Activated CD8-positive, alpha-beta memory T cell treated with anti-CD3 and anti-CD28 coated beads, Interleukin-2, amount 10 ng/mL, durations not matched to agents 7 days and 5 days (primary cell): ENCODE data around the gene SERPINB1. TPM values are rescaled to one million over a fixed set of nuclear protein-coding genes. Genes with fewer than 3 reads are reported as not detected.
"Not testable (repeated sequence)": the region's sequence is repeated elsewhere in the genome, so short reads cannot be mapped to it uniquely, and the experiment has no call there.

Experiments used
- ATAC-seq: fragments of 150-1000 bp; cut with Tn5 transposase; one replicate; pipeline ENCODE4 v1.10.0; 2021; ENCODE audit warnings: moderate library complexity
- CTCF ChIA-PET: fragments of 350-600 bp; sonication (Branson Sonifier 250); formaldehyde crosslinking; loops from one replicate; lab custom pipeline; 2021; ENCODE audit warnings: antibody characterized with exemption; lab: Charles Lee
- DNase-seq: peaks from one replicate; pipeline ENCODE4 v3.0.0-alpha.2; 2020
- H3K27ac Mint-ChIP-seq: one replicate; pipeline ENCODE4 v1.8.0; 2021; ENCODE audit warnings: mild to moderate bottlenecking, mixed read lengths
- H3K27me3 Mint-ChIP-seq: one replicate; pipeline ENCODE4 v1.8.0; 2021; ENCODE audit warnings: mixed read lengths
- H3K36me3 Mint-ChIP-seq: one replicate; pipeline ENCODE4 v1.8.0; 2021; ENCODE audit warnings: mild to moderate bottlenecking, mixed read lengths
- H3K4me1 Mint-ChIP-seq: one replicate; pipeline ENCODE4 v1.8.0; 2021; ENCODE audit warnings: mixed read lengths
- H3K4me3 Mint-ChIP-seq: one replicate; pipeline ENCODE4 v1.8.0; 2021; ENCODE audit warnings: mild to moderate bottlenecking, moderate library complexity, mixed read lengths
- H3K9me3 Mint-ChIP-seq: one replicate; pipeline ENCODE4 v1.8.0; 2022; ENCODE audit warnings: low read depth, mixed read lengths
- total RNA-seq, 2 experiments: library from RNA; stranded (reverse); gene quantifications; one replicate each; pipeline ENCODE4 v1.2.3, GENCODE V29; 2021

Gene SERPINB1
- total RNA-seq, 2 experiments from 2014 or later: 55.2 to 65.7 TPM

DNA sequence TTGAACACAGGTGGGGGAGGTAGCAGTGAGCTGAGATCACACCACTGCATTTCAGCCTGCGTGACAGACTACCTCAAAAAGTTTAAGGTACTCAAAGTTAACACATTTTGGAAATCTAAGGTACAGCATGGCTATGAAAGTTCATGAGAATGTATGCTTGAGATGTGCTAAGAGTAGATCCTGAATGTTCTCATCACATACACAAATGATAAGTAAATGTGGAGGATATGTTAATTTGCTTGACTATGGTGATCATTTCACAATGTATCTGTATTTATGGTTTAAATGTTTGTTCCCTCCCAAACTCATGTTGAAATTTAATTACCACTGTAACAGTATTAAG lies 20.1 kb upstream of the SERPINB1 start:
- CTCF ChIA-PET: interaction anchor here (1.1 to 1.8 kb wide), 2 partner anchors 9 to 15 kb away, joined by 3 to 9 read pairs; no protein-coding TSS in a partner anchor
- Mint-ChIP-seq H3K27me3 (no peaks in the 10 kb centered on the region), H3K4me1 (peaks cover 87% of the 10 kb centered on the region), H3K36me3 (peaks cover 23% of the 10 kb centered on the region), H3K27ac (peak overlapping the region; percentile 98), H3K9me3 (no peaks in the 10 kb centered on the region), H3K4me3 (no peak overlapping the region)
- DNase-seq: no peak
- peak; percentile 2 for ATAC-seq

DNA sequence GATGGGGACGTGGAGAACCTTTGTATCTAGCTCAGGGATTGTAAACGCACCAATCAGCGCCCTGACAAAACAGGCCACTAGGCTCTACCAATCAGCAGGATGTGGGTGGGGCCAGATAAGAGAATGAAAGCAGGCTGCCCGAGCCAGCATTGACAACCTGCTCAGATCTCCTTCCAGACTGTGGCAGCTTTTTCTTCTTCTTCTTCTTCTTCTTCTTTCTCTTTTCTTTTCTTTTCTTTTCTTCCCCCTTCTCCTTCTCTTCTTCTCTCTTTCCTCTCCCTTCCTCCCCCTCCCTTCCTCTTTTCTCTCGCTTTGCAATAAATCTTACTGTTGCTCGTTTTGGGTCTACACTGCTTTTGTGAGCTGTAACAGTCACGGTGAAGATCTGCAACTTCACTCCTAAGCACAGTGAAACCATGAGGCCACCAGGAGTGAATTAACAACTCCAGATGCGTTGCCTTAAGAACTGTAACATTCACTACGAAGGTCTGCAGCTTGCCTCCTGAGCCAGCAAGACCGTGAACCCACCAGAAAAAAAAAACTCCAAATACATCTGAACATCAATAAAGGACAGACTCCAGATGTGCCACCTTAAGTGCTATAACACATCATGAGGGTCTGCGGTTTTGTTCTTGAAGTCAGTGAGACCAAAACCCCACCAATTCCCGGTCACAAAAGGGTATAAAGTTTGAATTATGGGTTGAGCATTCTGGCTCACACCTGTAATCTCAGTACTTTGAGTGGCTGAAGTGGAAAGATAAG lies 19.6 kb upstream of the SERPINB1 start:
- H3K27ac Mint-ChIP-seq: peak overlapping the region; percentile 98
- H3K4me3 Mint-ChIP-seq: peak overlapping the region; percentile 58
- H3K9me3 Mint-ChIP-seq: no peaks in the 10 kb centered on the region
- H3K36me3 Mint-ChIP-seq: peaks cover 23% of the 10 kb centered on the region
- H3K27me3 Mint-ChIP-seq: no peaks in the 10 kb centered on the region
- ATAC-seq (peak; percentile 5), DNase-seq (peak; percentile 75)
- CTCF ChIA-PET: interaction anchor here (1.1 to 1.8 kb wide), 3 partner anchors 10 to 19 kb away, joined by 3 to 9 read pairs (median 4); partner anchors contain the start of gene SERPINB1
- peaks cover 87% of the 10 kb centered on the region for H3K4me1 Mint-ChIP-seq

DNA sequence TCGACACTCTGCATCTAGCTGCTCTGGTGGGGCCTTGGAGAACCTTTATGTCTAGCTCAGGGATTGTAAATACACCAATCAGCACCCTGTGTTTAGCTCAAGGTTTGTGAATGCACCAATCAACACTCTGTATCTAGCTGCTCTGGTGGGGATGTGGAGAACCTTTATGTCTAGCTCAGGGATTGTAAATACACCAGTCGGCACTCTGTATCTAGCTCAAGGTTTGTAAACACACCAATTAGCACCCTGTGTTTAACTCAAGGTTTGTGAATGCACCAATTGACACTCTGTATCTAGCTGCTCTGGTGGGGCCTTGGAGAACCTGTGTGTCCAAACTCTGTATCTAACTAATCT lies 19.0 kb upstream of the SERPINB1 start:
- H3K4me1 Mint-ChIP-seq: peaks cover 87% of the 10 kb centered on the region
- peak; percentile 39 for DNase-seq
- not testable (repeated sequence) for H3K4me3 Mint-ChIP-seq, ATAC-seq, H3K27me3 Mint-ChIP-seq, H3K9me3 Mint-ChIP-seq
- peak overlapping the region; percentile 98 for H3K27ac Mint-ChIP-seq
- peaks cover 23% of the 10 kb centered on the region for H3K36me3 Mint-ChIP-seq
- CTCF ChIA-PET: interaction anchor here (1.1 to 1.8 kb wide), 2 partner anchors 14 to 19 kb away, joined by 4 to 9 read pairs; partner anchors contain the start of gene SERPINB1

DNA sequence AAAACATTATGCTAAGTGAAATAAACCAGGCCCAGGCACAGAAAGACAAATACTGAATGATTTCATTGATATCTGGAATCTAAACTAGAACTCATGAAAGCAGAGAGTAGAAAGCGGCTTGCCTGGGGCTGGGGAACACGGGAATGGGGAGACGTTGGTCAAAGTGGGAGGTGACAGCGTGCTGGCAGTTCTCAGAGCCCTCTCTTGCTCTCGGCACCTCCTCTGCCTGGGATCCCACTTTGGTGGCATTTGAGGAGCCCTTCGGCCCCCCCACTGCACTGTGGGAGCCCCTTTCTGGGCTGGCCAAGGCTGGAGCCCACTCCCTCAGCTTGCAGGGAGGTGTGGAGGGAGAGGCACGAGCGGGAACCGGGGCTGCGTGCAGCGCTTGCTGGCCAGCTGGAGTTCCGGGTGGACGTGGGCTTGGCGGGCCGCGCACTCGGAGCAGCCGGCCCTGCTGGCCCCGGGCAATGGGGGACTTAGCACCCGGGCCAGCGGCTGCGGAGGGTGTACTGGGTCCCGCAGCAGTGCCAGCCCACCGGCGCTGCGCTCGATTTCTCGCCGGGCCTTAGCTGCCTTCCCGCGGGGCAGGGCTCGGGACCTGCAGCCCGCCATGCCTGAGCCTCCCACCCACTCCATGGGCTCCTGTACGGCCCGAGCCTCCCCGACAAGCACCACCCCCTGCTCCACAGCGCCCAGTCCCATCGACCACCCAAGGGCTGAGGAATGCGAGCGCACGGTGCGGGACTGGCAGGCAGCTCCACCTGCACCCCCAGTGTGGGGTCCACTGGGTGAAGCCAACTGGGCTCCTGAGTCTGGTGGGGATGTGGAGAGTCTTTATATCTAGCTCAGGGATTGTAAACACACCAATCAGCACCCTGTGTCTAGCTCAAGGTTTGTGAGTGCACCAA lies 18.4 kb upstream of the SERPINB1 start:
- H3K27ac Mint-ChIP-seq: peak overlapping the region; percentile 100
- not testable (repeated sequence) for H3K27me3 Mint-ChIP-seq, H3K4me3 Mint-ChIP-seq, H3K9me3 Mint-ChIP-seq, ATAC-seq
- peaks cover 90% of the 10 kb centered on the region for H3K4me1 Mint-ChIP-seq
- CTCF ChIA-PET: interaction anchor here (1.1 kb wide), 1 partner anchor 18 kb away, joined by 4 read pairs; the partner anchor contains the start of gene SERPINB1
- DNase-seq: peak; percentile 37
- H3K36me3 Mint-ChIP-seq: peaks cover 23% of the 10 kb centered on the region

DNA sequence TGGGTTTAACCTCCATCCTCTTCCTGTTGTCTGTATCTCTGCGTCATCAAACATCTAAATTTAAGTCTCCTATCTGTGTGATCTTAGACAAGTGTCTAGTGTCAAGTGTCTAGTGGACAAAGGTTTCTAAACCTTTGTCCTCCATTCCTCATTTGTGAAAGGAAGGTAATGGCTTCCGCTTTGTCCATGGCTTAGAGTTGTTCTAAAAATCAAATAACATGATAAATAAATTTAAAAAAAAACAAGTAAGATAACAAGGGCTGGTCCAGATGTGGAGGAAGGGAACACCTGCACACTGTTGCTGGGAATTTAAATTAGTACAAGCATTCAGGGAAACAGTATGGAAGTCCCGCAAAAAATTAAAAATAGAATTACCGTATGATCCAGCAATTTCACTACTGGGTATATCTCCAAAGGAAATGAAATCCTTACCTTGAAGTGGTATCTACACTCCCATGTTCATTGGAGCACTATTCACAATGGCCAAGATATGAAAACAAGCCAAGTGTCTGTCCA lies 17.6 kb upstream of the SERPINB1 start:
- ATAC-seq (no peak), DNase-seq (no peak)
- Mint-ChIP-seq H3K4me3 (peak overlapping the region; percentile 84), H3K27me3 (no peaks in the 10 kb centered on the region), H3K9me3 (no peaks in the 10 kb centered on the region), H3K4me1 (peaks cover 92% of the 10 kb centered on the region), H3K36me3 (peaks cover 19% of the 10 kb centered on the region), H3K27ac (peak overlapping the region; percentile 100)
- CTCF ChIA-PET: interaction anchor here (0.7 to 2.9 kb wide), 6 partner anchors 8 to 74 kb away, joined by 3 to 26 read pairs (median 4); no protein-coding TSS in a partner anchor

DNA sequence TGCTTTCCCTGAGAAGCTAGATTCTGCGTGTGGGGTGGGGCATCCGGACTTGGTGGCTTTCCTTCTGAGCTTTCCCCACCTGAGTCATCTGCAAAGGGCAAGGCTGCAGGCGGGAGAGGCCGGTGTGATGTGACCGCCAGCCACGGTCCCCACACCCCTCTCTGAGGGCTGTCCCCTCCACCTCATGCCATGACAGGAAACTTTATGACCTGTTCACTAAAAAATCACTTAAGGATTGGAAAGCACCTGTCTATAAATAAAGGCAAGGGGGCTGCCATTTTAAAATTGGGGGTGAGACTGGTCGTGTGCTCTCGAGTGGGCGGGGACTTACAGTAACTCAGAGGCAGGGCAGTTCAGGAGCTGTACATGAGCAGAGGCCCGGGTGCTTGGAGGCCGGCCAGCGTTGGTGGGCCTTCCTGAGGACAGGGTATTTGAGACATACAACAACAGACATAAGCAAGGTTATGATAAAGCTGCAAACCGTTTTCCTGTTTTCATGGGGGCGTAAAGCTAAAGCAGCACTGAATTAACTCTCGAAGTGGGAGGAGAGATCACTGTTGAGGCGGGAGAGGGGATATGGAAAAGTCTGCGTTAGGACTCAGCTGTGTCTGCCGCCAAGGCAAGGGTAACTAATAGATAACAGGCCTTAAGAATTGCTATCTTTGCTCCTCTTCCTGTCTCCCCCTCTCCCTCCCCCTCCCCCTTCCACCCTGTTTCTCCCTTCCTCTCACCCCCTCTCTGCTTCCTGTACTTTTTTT lies 16.1 kb upstream of the SERPINB1 start:
- Mint-ChIP-seq H3K9me3 (no peaks in the 10 kb centered on the region), H3K4me3 (peak overlapping the region; percentile 84), H3K27ac (peak overlapping the region; percentile 100), H3K27me3 (no peaks in the 10 kb centered on the region), H3K4me1 (peaks cover 94% of the 10 kb centered on the region), H3K36me3 (peaks cover 15% of the 10 kb centered on the region)
- peak; percentile 63 for ATAC-seq
- peak; percentile 93 for DNase-seq
- CTCF ChIA-PET: interaction anchor here (1.0 to 2.9 kb wide), 9 partner anchors 9 to 131 kb away, joined by 3 to 26 read pairs (median 5); partner anchors contain the start of gene SERPINB1

DNA sequence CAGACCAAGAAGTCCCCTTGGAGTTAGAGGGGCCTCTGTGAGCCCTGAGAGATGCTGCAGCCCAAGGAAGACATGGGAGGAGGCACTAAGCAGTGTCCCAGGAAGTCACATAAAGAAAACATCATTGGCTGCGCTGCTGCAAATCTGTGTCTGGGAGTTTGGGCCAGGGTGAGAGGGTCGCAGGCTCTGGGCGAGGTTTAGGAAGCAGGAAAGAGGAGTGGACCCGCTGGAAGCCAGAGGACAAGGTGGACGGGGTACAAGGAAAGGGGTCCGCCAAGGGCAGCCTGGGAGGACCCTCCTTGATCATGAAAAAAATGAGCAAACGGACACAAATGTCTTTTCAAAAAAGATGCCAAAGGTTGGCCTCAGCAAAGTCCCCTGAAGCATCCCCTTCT lies 15.5 kb upstream of the SERPINB1 start:
- H3K27ac Mint-ChIP-seq: peak overlapping the region; percentile 100
- H3K27me3 Mint-ChIP-seq: no peaks in the 10 kb centered on the region
- peak overlapping the region; percentile 84 for H3K4me3 Mint-ChIP-seq
- H3K9me3 Mint-ChIP-seq: no peaks in the 10 kb centered on the region
- DNase-seq: no peak
- ATAC-seq: no peak
- H3K4me1 Mint-ChIP-seq: peaks cover 93% of the 10 kb centered on the region
- CTCF ChIA-PET: interaction anchor here (1.0 to 2.9 kb wide), 7 partner anchors 8 to 132 kb away, joined by 3 to 26 read pairs (median 5); no protein-coding TSS in a partner anchor
- peaks cover 16% of the 10 kb centered on the region for H3K36me3 Mint-ChIP-seq

DNA sequence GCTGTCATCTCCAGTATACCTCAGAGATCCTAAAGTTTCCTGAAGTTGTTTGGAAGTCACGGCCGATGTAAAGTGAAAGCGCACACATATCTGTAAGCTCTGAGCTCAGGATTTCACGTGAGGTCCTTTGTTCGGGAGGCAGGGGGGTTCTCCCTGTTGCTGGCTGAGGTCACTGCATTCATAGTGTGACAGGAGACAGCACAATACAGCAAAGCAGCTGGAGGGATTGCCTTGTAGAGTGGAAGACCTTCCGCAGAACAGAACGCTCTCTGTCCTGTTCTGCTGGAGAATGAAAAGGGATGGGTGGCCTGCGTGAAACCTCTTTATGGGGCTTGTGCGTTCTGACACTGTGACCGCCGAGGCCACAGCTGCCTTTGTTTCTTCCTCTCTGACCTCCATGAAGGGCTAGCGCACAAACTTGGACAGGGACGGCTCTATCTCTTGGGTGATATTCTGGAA lies 13.4 kb upstream of the SERPINB1 start:
- Mint-ChIP-seq H3K9me3 (no peaks in the 10 kb centered on the region), H3K27me3 (no peaks in the 10 kb centered on the region), H3K4me3 (peak overlapping the region; percentile 64), H3K36me3 (peaks cover 6% of the 10 kb centered on the region), H3K27ac (peak overlapping the region; percentile 94), H3K4me1 (peaks cover 81% of the 10 kb centered on the region)
- ATAC-seq (no peak), DNase-seq (no peak)
- CTCF ChIA-PET: interaction anchor here (1.0 to 2.4 kb wide), 8 partner anchors 9 to 77 kb away, joined by 3 to 14 read pairs (median 8); partner anchors contain the start of genes SERPINB1 and SERPINB9

DNA sequence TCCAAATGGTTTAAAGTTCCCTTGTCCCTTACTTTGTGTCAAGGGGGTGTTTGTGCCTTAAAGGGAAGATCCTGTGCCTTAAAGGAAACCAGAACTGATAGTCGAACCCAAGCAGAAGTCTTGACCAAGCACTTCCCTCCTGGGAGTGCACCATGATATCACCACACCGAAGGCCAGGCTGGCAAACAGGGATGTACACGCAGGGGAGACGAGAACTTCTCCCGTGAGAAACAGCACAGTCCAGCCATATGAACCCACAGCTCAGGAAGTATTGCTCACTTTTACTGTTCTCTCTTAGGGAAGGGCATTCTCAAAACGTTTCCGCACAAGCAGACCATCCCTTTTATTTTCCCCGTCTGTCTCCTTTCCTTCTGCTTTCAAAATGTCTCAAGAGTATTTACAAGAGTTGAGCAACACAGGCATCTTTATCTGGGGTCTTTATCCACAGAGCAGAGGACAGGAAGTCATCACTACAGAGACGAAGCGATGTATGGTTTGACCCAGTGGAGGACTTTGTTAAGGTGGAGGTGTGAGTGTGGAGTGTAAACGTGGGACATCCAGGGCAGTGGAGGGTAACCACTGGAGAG lies 12.8 kb upstream of the SERPINB1 start:
- DNase-seq (no peak), ATAC-seq (no peak)
- Mint-ChIP-seq H3K36me3 (peaks cover 3% of the 10 kb centered on the region), H3K4me1 (peaks cover 76% of the 10 kb centered on the region), H3K4me3 (peak overlapping the region; percentile 64), H3K27me3 (no peaks in the 10 kb centered on the region), H3K9me3 (no peaks in the 10 kb centered on the region), H3K27ac (peak overlapping the region; percentile 94)
- CTCF ChIA-PET: interaction anchor here (1.0 to 2.4 kb wide), 8 partner anchors 8 to 57 kb away, joined by 3 to 14 read pairs (median 7); partner anchors contain the start of genes SERPINB1 and SERPINB9

DNA sequence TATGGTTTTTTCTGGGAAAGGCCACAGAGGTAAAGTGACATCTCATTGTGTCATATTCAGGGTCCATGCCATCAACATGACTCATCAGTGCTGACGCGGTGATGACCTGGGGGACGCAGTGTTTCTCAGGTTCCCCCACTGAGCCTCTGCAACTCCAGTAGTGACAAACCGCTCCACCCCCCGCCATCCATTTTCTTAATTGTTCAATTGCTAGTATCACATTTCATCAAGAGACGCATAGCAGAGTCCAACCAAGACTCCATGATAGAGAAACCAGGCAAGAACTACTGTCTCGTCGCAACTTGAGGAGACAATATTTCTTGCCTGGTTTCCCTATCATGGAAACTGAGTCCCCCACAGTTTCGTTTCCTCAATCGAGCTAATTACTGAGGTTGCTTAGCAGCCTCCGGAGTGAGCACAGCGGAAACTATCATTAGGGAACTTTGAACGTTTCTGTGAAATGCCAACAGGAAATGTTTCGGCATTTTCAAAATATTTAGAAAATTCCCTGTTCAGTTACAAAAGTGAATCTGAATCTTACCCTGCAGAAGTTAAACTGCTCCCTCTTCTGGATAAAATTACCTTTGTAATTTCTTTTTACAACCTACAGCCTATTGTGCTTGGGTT lies 12.2 kb upstream of the SERPINB1 start:
- ATAC-seq (peak; percentile 62), DNase-seq (peak; percentile 95)
- Mint-ChIP-seq H3K4me3 (peak overlapping the region; percentile 64), H3K4me1 (peaks cover 74% of the 10 kb centered on the region), H3K36me3 (peaks cover 2% of the 10 kb centered on the region), H3K27me3 (no peaks in the 10 kb centered on the region), H3K9me3 (no peaks in the 10 kb centered on the region), H3K27ac (peak overlapping the region; percentile 94)
- CTCF ChIA-PET: interaction anchor here (1.0 to 2.4 kb wide), 4 partner anchors 8 to 58 kb away, joined by 4 to 12 read pairs (median 8); partner anchors contain the start of gene SERPINB9

DNA sequence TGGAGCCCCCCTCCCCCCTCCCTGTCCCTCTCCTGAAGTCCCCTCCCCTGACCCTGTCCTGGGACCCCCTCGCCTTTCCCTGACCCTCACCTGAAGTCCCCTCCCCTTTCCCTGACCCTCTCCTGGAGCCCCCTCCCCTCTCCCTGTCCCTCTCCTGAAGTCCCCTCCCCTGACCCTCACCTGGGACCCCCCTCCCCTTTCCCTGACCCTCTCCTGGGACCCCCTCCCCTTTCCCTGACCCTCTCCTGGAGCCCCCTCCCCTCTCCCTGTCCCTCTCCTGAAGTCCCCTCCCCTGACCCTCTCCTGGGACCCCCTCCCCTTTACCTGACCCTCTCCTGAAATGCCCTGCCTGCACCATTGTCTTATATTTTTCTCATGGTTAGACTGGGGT lies 11.7 kb upstream of the SERPINB1 start:
- H3K36me3 Mint-ChIP-seq, ATAC-seq, H3K27me3 Mint-ChIP-seq, DNase-seq, H3K9me3 Mint-ChIP-seq: not testable (repeated sequence)
- Mint-ChIP-seq H3K27ac (peak overlapping the region; percentile 94), H3K4me1 (peaks cover 74% of the 10 kb centered on the region), H3K4me3 (peak overlapping the region; percentile 64)
- CTCF ChIA-PET: interaction anchor here (1.0 to 1.7 kb wide), 2 partner anchors 16 to 49 kb away, joined by 4 to 5 read pairs; partner anchors contain the start of gene SERPINB9
